NB4 (cell line): ENCODE results near the gene BTBD9.

Experiments
- DNase-seq: peaks from one replicate; pipeline ENCODE4 v3.0.0; 2010; ENCODE audit warnings: low read depth
- H3K4me3 ChIP-seq: one replicate; pipeline ENCODE4 v1.5.1; 2011; ENCODE audit warnings: mild to moderate bottlenecking, low read depth, low read length, moderate library complexity
- MYC ChIP-seq: IDR thresholded peaks from 2 replicates; pipeline ENCODE4 v1.6.1; 2011; ENCODE audit warnings: low read depth, low read length
- POLR2A ChIP-seq: IDR thresholded peaks from 2 replicates; pipeline ENCODE4 v1.6.1; 2011; ENCODE audit warnings: mild to moderate bottlenecking; ENCODE audit not compliant: insufficient read length; ENCODE audit errors: extremely low read depth
- TF ChIP-seq, protein P1 (sequence below): IDR thresholded peaks from 2 replicates; pipeline ENCODE4 v1.6.1; 2011; ENCODE audit warnings: low read depth, low read length
- TF ChIP-seq, protein P2 (sequence below): IDR thresholded peaks from one replicate; pipeline ENCODE4 v1.5.1; 2012; ENCODE audit warnings: low read depth, low read length

BTBD9 gene

DNA sequence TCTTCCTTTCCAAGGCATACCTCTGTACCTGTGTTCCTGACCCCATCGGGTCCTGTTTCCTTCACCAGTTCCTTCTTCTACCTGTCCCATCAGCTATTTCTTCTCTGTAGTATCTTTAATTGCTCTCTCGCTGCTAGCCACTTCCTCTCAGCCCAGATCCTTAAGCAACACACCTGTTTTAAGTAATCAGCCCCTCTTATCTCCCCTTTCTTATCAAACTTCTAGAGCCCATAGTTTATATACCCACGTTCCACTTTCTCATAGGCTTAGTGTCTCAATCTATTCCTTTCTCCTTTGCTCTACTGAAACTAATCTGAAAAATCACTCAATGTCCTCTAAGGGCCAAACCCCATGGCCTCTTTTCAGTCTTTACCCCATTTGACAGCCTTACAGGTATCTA is 239.6 kb downstream of the BTBD9 start:
- DNase-seq, result no peak
- TF ChIP-seq POLR2A, result no peak
- no peak for TF ChIP-seq MYC
- TF ChIP-seq, protein P1, sequence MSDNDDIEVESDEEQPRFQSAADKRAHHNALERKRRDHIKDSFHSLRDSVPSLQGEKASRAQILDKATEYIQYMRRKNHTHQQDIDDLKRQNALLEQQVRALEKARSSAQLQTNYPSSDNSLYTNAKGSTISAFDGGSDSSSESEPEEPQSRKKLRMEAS, result no peak
- TF ChIP-seq, protein P2, sequence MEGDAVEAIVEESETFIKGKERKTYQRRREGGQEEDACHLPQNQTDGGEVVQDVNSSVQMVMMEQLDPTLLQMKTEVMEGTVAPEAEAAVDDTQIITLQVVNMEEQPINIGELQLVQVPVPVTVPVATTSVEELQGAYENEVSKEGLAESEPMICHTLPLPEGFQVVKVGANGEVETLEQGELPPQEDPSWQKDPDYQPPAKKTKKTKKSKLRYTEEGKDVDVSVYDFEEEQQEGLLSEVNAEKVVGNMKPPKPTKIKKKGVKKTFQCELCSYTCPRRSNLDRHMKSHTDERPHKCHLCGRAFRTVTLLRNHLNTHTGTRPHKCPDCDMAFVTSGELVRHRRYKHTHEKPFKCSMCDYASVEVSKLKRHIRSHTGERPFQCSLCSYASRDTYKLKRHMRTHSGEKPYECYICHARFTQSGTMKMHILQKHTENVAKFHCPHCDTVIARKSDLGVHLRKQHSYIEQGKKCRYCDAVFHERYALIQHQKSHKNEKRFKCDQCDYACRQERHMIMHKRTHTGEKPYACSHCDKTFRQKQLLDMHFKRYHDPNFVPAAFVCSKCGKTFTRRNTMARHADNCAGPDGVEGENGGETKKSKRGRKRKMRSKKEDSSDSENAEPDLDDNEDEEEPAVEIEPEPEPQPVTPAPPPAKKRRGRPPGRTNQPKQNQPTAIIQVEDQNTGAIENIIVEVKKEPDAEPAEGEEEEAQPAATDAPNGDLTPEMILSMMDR, result no peak
- no peak overlapping the region for H3K4me3 ChIP-seq

DNA sequence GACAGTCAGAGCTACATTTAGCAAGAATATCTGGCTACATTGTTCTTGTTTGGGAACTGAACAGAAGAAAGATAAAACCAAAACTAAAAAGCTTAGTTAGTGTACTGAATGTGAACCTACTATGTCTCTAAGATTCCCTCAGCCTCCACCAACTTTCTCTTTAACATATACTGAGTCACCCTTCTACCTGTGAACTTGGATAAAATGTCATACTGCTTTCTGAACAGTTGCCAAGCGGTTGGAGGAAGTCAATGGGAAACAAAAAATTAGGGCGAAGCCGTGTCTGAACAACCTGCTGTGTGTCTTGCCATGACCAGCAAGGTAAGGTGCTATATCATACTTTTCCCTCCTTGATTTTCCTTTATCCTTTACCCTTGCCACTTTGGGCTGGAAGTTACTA is 243.5 kb downstream of the BTBD9 start:
- no peak for DNase-seq
- no peak overlapping the region for H3K4me3 ChIP-seq
- TF ChIP-seq, protein P2, result no peak
- no peak for TF ChIP-seq POLR2A
- TF ChIP-seq, protein P1, result no peak
- TF ChIP-seq MYC, result no peak

DNA sequence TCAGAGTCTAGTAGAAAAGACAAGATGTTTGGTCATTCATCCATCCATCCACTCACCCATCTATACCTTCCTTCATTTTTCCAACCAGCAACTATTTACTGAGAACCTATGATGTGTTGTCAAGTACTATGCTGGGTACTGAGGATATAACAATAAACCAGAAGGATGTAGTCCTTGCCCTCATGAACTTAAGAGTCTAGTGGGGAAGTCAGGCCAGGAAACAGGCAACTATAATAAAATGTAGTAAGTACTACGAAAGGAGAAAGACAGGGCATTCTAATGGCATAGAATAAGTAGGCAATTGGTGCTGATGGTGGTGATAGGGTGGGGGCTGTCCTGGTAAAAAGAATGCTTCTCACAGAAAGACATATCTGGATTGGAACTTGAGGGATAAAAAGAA is 245.7 kb downstream of the BTBD9 start:
- TF ChIP-seq, protein P2, result no peak
- TF ChIP-seq, protein P1, result no peak
- no peak for TF ChIP-seq MYC
- no peak for TF ChIP-seq POLR2A
- no peak overlapping the region for H3K4me3 ChIP-seq
- DNase-seq, result no peak

DNA sequence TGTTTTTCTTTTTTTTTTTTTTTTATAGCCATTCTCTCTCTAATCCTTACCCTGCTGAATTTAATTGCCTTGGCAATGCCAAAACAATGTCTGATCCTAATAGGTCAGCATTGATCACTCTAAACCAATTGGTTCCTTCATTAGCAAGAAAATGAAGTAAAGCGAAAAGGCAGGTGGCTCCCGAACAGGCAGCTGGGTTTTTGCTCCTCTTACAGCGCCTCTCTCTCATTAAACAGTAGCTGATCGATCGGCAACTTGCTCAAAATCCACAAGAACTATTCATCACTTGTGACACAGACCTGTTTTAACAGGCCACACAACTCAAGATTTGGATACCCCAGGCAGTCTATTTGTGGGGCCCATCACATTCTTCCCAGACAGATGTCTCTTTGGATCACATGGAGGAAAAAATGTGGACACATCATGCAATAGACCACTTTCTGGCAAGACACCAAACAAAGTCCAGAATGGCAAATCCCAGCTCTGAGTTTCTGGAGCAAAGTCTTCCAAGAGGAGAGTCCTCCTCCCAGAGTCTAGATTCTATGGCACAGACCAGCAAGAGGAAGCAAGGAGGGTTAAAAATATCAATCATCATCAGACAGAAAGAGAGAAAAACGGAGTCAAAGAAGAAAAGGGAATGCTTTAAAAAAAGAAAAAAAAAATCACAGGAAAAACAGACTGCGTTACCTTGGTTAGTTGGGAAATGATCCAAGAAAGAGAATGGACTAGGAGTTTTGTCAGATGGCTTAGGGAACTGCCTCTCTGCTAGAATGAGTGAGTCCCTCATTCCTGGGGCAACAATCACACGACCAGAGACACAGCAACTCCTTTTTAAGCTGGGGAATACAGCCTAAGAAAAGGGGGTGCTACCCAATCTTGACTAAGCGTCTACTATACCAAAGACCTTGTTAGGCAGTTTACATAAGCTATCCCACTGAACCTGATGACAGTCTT is 247.8 kb downstream of the BTBD9 start:
- no peak for DNase-seq
- H3K4me3 ChIP-seq, result no peak overlapping the region
- TF ChIP-seq, protein P1, result no peak
- no peak for TF ChIP-seq POLR2A
- TF ChIP-seq, protein P2, result no peak
- no peak for TF ChIP-seq MYC

DNA sequence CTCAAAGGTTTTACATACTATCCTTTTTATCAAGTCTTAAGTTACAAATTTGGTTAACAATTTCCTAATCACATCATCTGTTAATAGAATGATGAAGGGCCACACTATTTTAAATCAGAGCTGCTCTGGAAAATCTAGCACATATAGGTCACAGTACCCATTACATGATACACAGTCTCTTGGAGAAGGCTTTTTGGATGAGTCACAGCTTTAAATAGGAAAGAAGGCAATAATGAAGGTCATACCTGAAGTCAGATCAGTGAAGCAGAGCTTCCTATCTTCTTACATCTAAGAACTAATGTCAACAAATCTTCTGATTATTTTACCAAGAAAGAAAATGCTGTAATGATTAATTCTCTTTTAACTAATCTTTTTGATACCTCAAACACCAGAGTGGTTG is 248.5 kb downstream of the BTBD9 start:
- H3K4me3 ChIP-seq, result no peak overlapping the region
- no peak for DNase-seq
- TF ChIP-seq, protein P1, result no peak
- TF ChIP-seq POLR2A (no peak), MYC (no peak)
- TF ChIP-seq, protein P2, result no peak
